B cell (primary cell): ENCODE results near the gene TAS1R1. TPM values are rescaled to one million over a fixed set of nuclear protein-coding genes. Genes with fewer than 3 reads are reported as not detected.
A peak's percentile ranks its signal among the peaks of the same experiment; 100 is the strongest.

Experiments
- ATAC-seq: fragments of 200-7000 bp; cut with Tn5 transposase; one replicate; pipeline ENCODE4 v1.10.0; 2021; ENCODE audit warnings: low read depth, mild to moderate bottlenecking, moderate number of reproducible peaks, moderate library complexity
- CTCF ChIA-PET: fragments of 350-600 bp; sonication (Branson Sonifier 250); formaldehyde crosslinking; loops from one replicate; lab custom pipeline; 2021; ENCODE audit warnings: antibody characterized with exemption, inconsistent platforms; lab: Charles Lee
- POLR2A ChIA-PET: fragments of 350-600 bp; sonication (Branson Sonifier 250); formaldehyde crosslinking; loops from one replicate; lab custom pipeline; 2021; ENCODE audit warnings: antibody characterized with exemption; lab: Charles Lee
- DNase-seq: peaks from one replicate; pipeline ENCODE4 v3.0.0; 2013
- H2AFZ ChIP-seq: 2 replicates; pipeline ENCODE4 v1.6.1; 2012; ENCODE audit warnings: mild to moderate bottlenecking, low read depth, low read length; ENCODE audit not compliant: insufficient read depth, poor library complexity, severe bottlenecking
- H3K27ac ChIP-seq, 2 donors: 1 replicate in 1 of 2; 2 replicates in 1 of 2; pipeline ENCODE4 v1.5.1; 2012 to 2013; ENCODE audit warnings: low read length in 2 of 2, mild to moderate bottlenecking in 2 of 2, moderate library complexity in 1 of 2
- H3K27me3 ChIP-seq, 4 experiments: fragments of 200-600 bp in 1 of 4; sonication (generic) in 1 of 4; replicated peaks in 1 of 4; 1 replicate in 2 of 4; 2 replicates in 2 of 4; pipeline versions ENCODE4 v1.6.1 to v1.7.0; 2013 to 2016; ENCODE audit warnings: low read length in 3 of 4, mild to moderate bottlenecking in 2 of 4, mixed read lengths in 1 of 4, moderate library complexity in 1 of 4; ENCODE audit not compliant: insufficient read depth in 4 of 4, control insufficient read depth in 3 of 4; ENCODE audit errors: control extremely low read depth in 1 of 4
- H3K36me3 ChIP-seq, 2 experiments: replicated peaks in 1 of 2; 1 replicate in 1 of 2; 2 replicates in 1 of 2; pipeline versions ENCODE4 v1.6.1 to v1.7.1; 2013; ENCODE audit warnings: low read length in 1 of 2; ENCODE audit not compliant: insufficient read depth in 2 of 2, control insufficient read depth in 1 of 2; ENCODE audit errors: control extremely low read depth in 1 of 2, extremely low read depth in 1 of 2
- H3K4me1 ChIP-seq, 2 donors: fragments of 200-600 bp in 1 of 2; sonication (generic) in 1 of 2; 1 replicate in 1 of 2; 2 replicates in 1 of 2; pipeline versions ENCODE4 v1.5.1 to v1.6.1; 2013 to 2017; ENCODE audit warnings: low read length in 2 of 2; ENCODE audit not compliant: control insufficient read depth in 2 of 2, insufficient read depth in 2 of 2
- H3K4me2 ChIP-seq: replicated peaks from 2 replicates; pipeline ENCODE3; 2012; ENCODE audit warnings: mild to moderate bottlenecking, low read depth, low read length; ENCODE audit not compliant: poor library complexity, severe bottlenecking
- H3K4me3 ChIP-seq, 5 experiments: fragments of 200-600 bp in 1 of 5; sonication (generic) in 1 of 5; 1 replicate in 3 of 5; 2 replicates in 2 of 5; pipeline versions ENCODE4 v1.5.1 to v1.7.0; 2011 to 2016; ENCODE audit warnings: low read length in 4 of 5, mild to moderate bottlenecking in 4 of 5, low read depth in 2 of 5, control low read depth in 1 of 5, moderate library complexity in 1 of 5; ENCODE audit not compliant: insufficient read depth in 1 of 5; ENCODE audit errors: control extremely low read depth in 1 of 5, extremely low read depth in 1 of 5
- H3K79me2 ChIP-seq: fragments of 200-600 bp; sonication (generic); one replicate; pipeline ENCODE4 v1.6.0; 2016; ENCODE audit warnings: low read length; ENCODE audit not compliant: control insufficient read depth, insufficient read depth
- H3K9ac ChIP-seq: fragments of 200-600 bp; sonication (generic); 2 replicates; pipeline ENCODE4 v1.6.1; 2017; ENCODE audit warnings: mild to moderate bottlenecking, low read length, moderate library complexity
- H3K9me3 ChIP-seq, 3 donors: one replicate each; pipeline versions ENCODE4 v1.6.1 to v1.7.1; 2013; ENCODE audit warnings: low read length in 2 of 3; ENCODE audit not compliant: control insufficient read depth in 2 of 3, insufficient read depth in 1 of 3; ENCODE audit errors: control extremely low read depth in 1 of 3
- H4K20me1 ChIP-seq: 2 replicates; pipeline ENCODE4 v1.6.0; 2012; ENCODE audit warnings: mild to moderate bottlenecking, low read length; ENCODE audit not compliant: insufficient read depth, control insufficient read depth, poor library complexity, severe bottlenecking
- H3K27ac Mint-ChIP-seq: one replicate; pipeline ENCODE4 v1.8.0; 2021; ENCODE audit warnings: mixed read lengths
- H3K27me3 Mint-ChIP-seq: one replicate; pipeline ENCODE4 v1.8.0; 2021; ENCODE audit warnings: mixed read lengths
- H3K4me1 Mint-ChIP-seq: one replicate; pipeline ENCODE4 v1.8.0; 2021; ENCODE audit warnings: mixed read lengths
- H3K4me3 Mint-ChIP-seq: one replicate; pipeline ENCODE4 v1.8.0; 2021; ENCODE audit warnings: mixed read lengths
- H3K9me3 Mint-ChIP-seq: one replicate; pipeline ENCODE4 v1.8.0; 2022; ENCODE audit warnings: mixed read lengths; ENCODE audit not compliant: insufficient read depth
- CTCF ChIP-seq: fragments of 200-600 bp; IDR thresholded peaks from one replicate; pipeline ENCODE4 v1.8.0; 2022; ENCODE audit warnings: antibody characterized with exemption, mild to moderate bottlenecking
- EZH2 ChIP-seq: IDR thresholded peaks from 2 replicates; pipeline ENCODE4 v1.6.1; 2012; ENCODE audit warnings: borderline replicate concordance, low read depth, mild to moderate bottlenecking, moderate library complexity, low read length; ENCODE audit not compliant: insufficient read depth, poor library complexity, severe bottlenecking
- WGBS: methylation state at CpG from one replicate; pipeline ENCODE4 v1.1.5; 2013; ENCODE audit warnings: missing lambda C conversion rate; ENCODE audit not compliant: insufficient coverage; 5-methylcytosine and 5-hydroxymethylcytosine counted together
- intact Hi-C: fragments of 100-400 bp; cut with micrococcal nuclease; formaldehyde crosslinking; loops from one replicate; pipeline ENCODE4 v1.10.0; 2022
- polyA plus RNA-seq: library from polyadenylated mRNA; depleted of rRNA; stranded (reverse); fragments of >200 nt; gene quantifications from 2 replicates; pipeline ENCODE4 v1.2.3, GENCODE V29; 2012
- total RNA-seq, 2 donors: library from RNA; stranded (reverse); fragments of 120-200 nt in 1 of 2; gene quantifications; 1 replicate in 1 of 2; 2 replicates in 1 of 2; pipeline versions ENCODE4 v1.2.3 to v1.2.4, GENCODE V29; 2013 to 2022

The TAS1R1 gene
- total and polyA plus RNA-seq, 2 donors (not counting 1 experiment from before 2014, with no cell fraction given) = 0.09 TPM; not detected in 1

- Mint-ChIP-seq H3K9me3 (no peaks in the 10 kb centered on the region), H3K4me3 (peak overlapping the region; percentile 93), H3K4me1 (peaks cover 41% of the 10 kb centered on the region), H3K27me3 (no peaks in the 10 kb centered on the region), H3K27ac (peak overlapping the region; percentile 92)
- no peak for TF ChIP-seq CTCF
- no peak for TF ChIP-seq EZH2
- peak; percentile 29 for ATAC-seq
- H3K4me2 ChIP-seq = peak overlapping the region; percentile 100
- H4K20me1 ChIP-seq = peaks cover 48% of the 10 kb centered on the region
- ChIA-PET POLR2A (interaction anchor here (0.7 to 3.4 kb wide), 5 partner anchors 11 to 207 kb away, joined by 4 to 21 read pairs (median 14); partner anchors contain the start of genes NOL9, PHF13, TAS1R1 and ZBTB48), CTCF (interaction anchor here (1.2 to 5.4 kb wide), 5 partner anchors 16 to 46 kb away, joined by 3 to 33 read pairs (median 9); partner anchors contain the start of genes NOL9, TAS1R1, THAP3 and ZBTB48)
- peak overlapping the region; percentile 35 to 59 for H3K27ac ChIP-seq
- H3K79me2 ChIP-seq = peaks cover 53% of the 10 kb centered on the region
- DNase-seq = peak; percentile 71
- peaks cover 29 to 43% of the 10 kb centered on the region in 2 donors for H3K4me1 ChIP-seq
- no peaks in the 10 kb centered on the region for H3K27me3 ChIP-seq
- peak overlapping the region; percentile 65 to 94 (median 68) for H3K4me3 ChIP-seq
- under 1% methylated on average over 37 of the region's 40 CpGs for WGBS
- intact Hi-C loops = loop anchor here (1.0 kb wide), 1 partner anchor 21 kb away; no protein-coding TSS in a partner anchor
- peak overlapping the region; percentile 78 for H3K9ac ChIP-seq
- H3K9me3 ChIP-seq = no peaks in the 10 kb centered on the region
- peaks cover 0 to 18% of the 10 kb centered on the region in 2 experiments for H3K36me3 ChIP-seq
- peak overlapping the region; percentile 89 for H2AFZ ChIP-seq
Measured at GRCh38 chr1:6601049-6601922, 46.2 kb downstream of the TAS1R1 start.
